ENCODE data around the gene SNAPC5.

SNAPC5 gene

DNA sequence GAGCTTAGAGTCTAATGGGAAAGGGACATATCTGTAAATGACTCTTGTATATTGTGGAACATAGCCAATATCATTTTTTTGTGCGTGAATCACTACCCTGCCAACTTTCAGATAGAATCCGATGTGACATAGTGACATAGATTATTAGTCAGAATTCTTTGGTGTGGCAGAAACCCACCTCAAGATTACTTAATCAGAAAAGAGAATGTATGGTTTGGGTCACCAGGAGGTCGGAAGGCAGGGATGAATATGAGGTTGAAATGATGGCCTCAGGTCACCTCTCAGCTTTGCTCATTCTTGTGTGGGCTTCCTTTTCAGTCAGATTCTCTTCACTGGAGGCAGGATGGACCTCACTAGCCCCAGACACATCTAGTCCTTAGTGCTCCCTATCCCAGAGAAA lies 41.4 kb downstream of the SNAPC5 start:
- no peak for DNase-seq (ENCODE audit: low read depth)
- TF ChIP-seq, protein P1, sequence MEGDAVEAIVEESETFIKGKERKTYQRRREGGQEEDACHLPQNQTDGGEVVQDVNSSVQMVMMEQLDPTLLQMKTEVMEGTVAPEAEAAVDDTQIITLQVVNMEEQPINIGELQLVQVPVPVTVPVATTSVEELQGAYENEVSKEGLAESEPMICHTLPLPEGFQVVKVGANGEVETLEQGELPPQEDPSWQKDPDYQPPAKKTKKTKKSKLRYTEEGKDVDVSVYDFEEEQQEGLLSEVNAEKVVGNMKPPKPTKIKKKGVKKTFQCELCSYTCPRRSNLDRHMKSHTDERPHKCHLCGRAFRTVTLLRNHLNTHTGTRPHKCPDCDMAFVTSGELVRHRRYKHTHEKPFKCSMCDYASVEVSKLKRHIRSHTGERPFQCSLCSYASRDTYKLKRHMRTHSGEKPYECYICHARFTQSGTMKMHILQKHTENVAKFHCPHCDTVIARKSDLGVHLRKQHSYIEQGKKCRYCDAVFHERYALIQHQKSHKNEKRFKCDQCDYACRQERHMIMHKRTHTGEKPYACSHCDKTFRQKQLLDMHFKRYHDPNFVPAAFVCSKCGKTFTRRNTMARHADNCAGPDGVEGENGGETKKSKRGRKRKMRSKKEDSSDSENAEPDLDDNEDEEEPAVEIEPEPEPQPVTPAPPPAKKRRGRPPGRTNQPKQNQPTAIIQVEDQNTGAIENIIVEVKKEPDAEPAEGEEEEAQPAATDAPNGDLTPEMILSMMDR (IDR thresholded peaks at IDR 0.05; ENCODE audit: insufficient read depth, low read depth, low read length, missing control alignments), result no peak
- no peak overlapping the region for H3K4me3 ChIP-seq (ENCODE audit: low read length)

DNA sequence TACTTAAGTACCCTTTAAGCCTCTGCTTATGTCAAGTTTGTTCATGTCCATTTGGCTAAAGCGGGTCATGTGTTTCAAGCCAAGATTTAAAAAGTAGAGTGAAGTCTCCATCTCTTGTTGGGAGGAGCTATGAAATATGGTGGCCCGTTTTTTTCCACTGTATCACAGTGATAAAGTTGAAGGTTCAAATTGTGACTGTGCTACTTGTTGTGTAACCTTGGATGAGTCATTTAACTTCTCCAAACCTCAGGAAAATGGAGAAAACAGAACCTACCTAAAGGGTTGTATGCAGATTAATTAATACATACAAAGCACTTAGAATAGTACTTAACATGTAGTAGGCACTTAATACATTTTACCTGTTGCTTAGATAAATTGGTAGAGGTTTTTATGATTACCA lies 43.4 kb downstream of the SNAPC5 start:
- TF ChIP-seq, protein P1 (IDR thresholded peaks at IDR 0.05; ENCODE audit: insufficient read depth, low read depth, low read length, missing control alignments), result no peak
- H3K4me3 ChIP-seq (ENCODE audit: low read length), result no peak overlapping the region
- peak; percentile 29 for DNase-seq (ENCODE audit: low read depth)

DNA sequence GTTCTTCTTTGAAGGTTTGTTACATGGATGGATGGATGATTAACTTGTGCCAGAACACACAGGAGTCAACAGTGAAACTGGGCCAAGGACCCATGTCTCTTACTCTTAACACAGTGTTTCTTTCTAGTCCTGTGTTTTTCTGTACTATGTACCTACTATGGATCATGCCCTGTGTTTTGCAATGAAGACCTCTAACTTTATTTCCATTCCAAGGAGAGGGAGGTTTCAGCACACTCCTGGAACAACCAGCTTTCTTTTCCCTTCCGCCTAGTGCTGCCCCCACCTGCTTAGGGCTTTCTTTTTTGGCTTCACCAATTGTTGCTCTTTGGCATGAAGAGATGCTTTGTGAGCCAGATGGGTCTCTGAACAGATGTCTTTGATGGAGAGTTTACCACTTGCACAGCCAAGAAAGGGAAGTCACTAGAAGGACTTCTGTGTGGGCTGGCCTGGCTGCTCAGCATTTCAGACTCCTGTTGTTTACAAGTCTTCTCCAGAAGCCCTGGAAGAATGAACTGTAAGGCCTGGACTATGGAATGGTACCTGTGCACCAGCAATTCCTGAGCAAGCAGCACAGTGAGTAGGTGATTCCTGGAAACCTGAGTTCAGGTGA lies 44.5 kb downstream of the SNAPC5 start:
- TF ChIP-seq, protein P1 (IDR thresholded peaks at IDR 0.05; ENCODE audit: insufficient read depth, low read depth, low read length, missing control alignments), result no peak
- no peak overlapping the region for H3K4me3 ChIP-seq (ENCODE audit: low read length)
- no peak for DNase-seq (ENCODE audit: low read depth)

DNA sequence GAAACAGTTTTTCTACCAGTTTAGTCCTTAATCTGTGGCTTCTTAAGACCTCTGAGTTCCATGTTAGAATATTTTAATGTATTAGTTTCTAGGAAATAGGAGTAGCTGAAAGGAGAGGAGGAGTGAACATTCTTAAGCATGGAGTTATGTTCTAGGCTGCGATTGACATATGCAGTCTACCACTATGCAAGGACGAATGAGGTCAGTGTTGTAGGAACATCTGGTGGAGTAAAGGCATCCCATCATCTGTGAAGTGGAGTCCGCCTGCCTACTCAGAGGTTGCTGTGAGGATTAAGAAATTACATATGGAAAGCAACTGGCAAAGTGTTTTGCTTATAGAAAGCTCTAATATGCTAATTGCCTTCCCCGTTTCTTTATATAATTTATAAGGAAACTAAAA lies 45.1 kb downstream of the SNAPC5 start:
- TF ChIP-seq, protein P1 (IDR thresholded peaks at IDR 0.05; ENCODE audit: insufficient read depth, low read depth, low read length, missing control alignments), result no peak
- no peak for DNase-seq (ENCODE audit: low read depth)
- no peak overlapping the region for H3K4me3 ChIP-seq (ENCODE audit: low read length)

Data from epithelial cell of esophagus (primary cell).